ENCODE data around the gene NEO1.

Gene NEO1

GRCh38 chr15:73265536-73266153 is 213.4 kb downstream of the NEO1 start:
- peak; percentile 43 for DNase-seq (ENCODE audit: extremely low spot score)
- TF ChIP-seq CTCF (IDR thresholded peaks at IDR 0.05; ENCODE audit: control extremely low read depth, extremely low read depth, low read depth, missing control alignments) = peak; percentile 77
- ChIA-PET POLR2A (no interaction called here), CTCF (interaction anchor here (0.7 to 5.4 kb wide), 17 partner anchors 10 to 265 kb away, joined by 3 to 45 read pairs (median 4); no protein-coding TSS in a partner anchor)

- CTCF ChIA-PET = interaction anchor here (0.8 to 2.6 kb wide), 8 partner anchors 8 to 436 kb away, joined by 3 to 12 read pairs (median 4); no protein-coding TSS in a partner anchor
- no peak for TF ChIP-seq CTCF (IDR thresholded peaks at IDR 0.05; ENCODE audit: control extremely low read depth, extremely low read depth, low read depth, missing control alignments)
- no peak for DNase-seq (ENCODE audit: extremely low spot score)
- POLR2A ChIA-PET = no interaction called here
Measured at GRCh38 chr15:73268457-73268856, 216.2 kb downstream of the NEO1 start.

GRCh38 chr15:73270366-73271097 is 218.3 kb downstream of the NEO1 start:
- TF ChIP-seq CTCF (IDR thresholded peaks at IDR 0.05; ENCODE audit: control extremely low read depth, extremely low read depth, low read depth, missing control alignments) = no peak
- DNase-seq (ENCODE audit: extremely low spot score) = no peak
- POLR2A ChIA-PET = no interaction called here
- CTCF ChIA-PET = interaction anchor here (9.5 kb wide), 1 partner anchor 28 kb away, joined by 140 read pairs; no protein-coding TSS in a partner anchor

- CTCF ChIA-PET = interaction anchor here (0.6 to 9.5 kb wide), 20 partner anchors 9 to 560 kb away, joined by 3 to 140 read pairs (median 4); no protein-coding TSS in a partner anchor
- DNase-seq (ENCODE audit: extremely low spot score) = peak; percentile 48
- POLR2A ChIA-PET = no interaction called here
- TF ChIP-seq CTCF (IDR thresholded peaks at IDR 0.05; ENCODE audit: control extremely low read depth, extremely low read depth, low read depth, missing control alignments) = peak; percentile 65
Measured at GRCh38 chr15:73273181-73274002, 221.1 kb downstream of the NEO1 start.

- POLR2A ChIA-PET = no interaction called here
- no peak for TF ChIP-seq CTCF (IDR thresholded peaks at IDR 0.05; ENCODE audit: control extremely low read depth, extremely low read depth, low read depth, missing control alignments)
- DNase-seq (ENCODE audit: extremely low spot score) = no peak
- CTCF ChIA-PET = interaction anchor here (1.1 to 9.5 kb wide), 6 partner anchors 8 to 360 kb away, joined by 3 to 140 read pairs (median 7); no protein-coding TSS in a partner anchor
Measured at GRCh38 chr15:73275862-73276261, 223.6 kb downstream of the NEO1 start.
